Measurements from ENCODE around the gene SLC12A7.
"Not testable (repeated sequence)": the region's sequence is repeated elsewhere in the genome, so short reads cannot be mapped to it uniquely, and the experiment has no call there.

The SLC12A7 gene

GRCh38 chr5:1111727-1112289, at the start of gene SLC12A7:
TSS of gene SLC12A7 (minus strand) at chr5:1112063. CDS start at chr5:1111991, 72 bp downstream.
- DNase-seq (ENCODE audit: low read depth, low spot score) = no peak
- no peak within 1 kb of the TSS for H3K27ac ChIP-seq

- DNase-seq (ENCODE audit: low read depth, low spot score) = peak; percentile 73
- H3K27ac ChIP-seq = peak overlapping the region; percentile 58
Observed at GRCh38 chr5:1161108-1161832, 49.4 kb upstream of the SLC12A7 start.

- DNase-seq (ENCODE audit: low read depth, low spot score) = no peak
- no peak overlapping the region for H3K27ac ChIP-seq
Observed at GRCh38 chr5:1159774-1160406, 48.0 kb upstream of the SLC12A7 start.

- no peak for DNase-seq (ENCODE audit: low read depth, low spot score)
- H3K27ac ChIP-seq = no peak overlapping the region
Observed at GRCh38 chr5:1159341-1159675, 47.4 kb upstream of the SLC12A7 start.

- no peak for DNase-seq (ENCODE audit: low read depth, low spot score)
- no peak overlapping the region for H3K27ac ChIP-seq
Observed at GRCh38 chr5:1158647-1159340, 46.9 kb upstream of the SLC12A7 start.

GRCh38 chr5:1157461-1157986, 45.7 kb upstream of the SLC12A7 start:
- H3K27ac ChIP-seq; DNase-seq (ENCODE audit: low read depth, low spot score): not testable (repeated sequence)

- no peak overlapping the region for H3K27ac ChIP-seq
- DNase-seq (ENCODE audit: low read depth, low spot score) = no peak
Observed at GRCh38 chr5:1156754-1157460, 45.0 kb upstream of the SLC12A7 start.

GRCh38 chr5:1156033-1156753, 44.3 kb upstream of the SLC12A7 start:
- no peak overlapping the region for H3K27ac ChIP-seq
- no peak for DNase-seq (ENCODE audit: low read depth, low spot score)

GRCh38 chr5:1155191-1156032, 43.5 kb upstream of the SLC12A7 start:
- no peak overlapping the region for H3K27ac ChIP-seq
- no peak for DNase-seq (ENCODE audit: low read depth, low spot score)

- no peak for DNase-seq (ENCODE audit: low read depth, low spot score)
- no peak overlapping the region for H3K27ac ChIP-seq
Observed at GRCh38 chr5:1153428-1153827, 41.6 kb upstream of the SLC12A7 start.

GRCh38 chr5:1152771-1153282, 41.0 kb upstream of the SLC12A7 start:
- DNase-seq (ENCODE audit: low read depth, low spot score) = no peak
- H3K27ac ChIP-seq = no peak overlapping the region

- no peak overlapping the region for H3K27ac ChIP-seq
- no peak for DNase-seq (ENCODE audit: low read depth, low spot score)
Observed at GRCh38 chr5:1152156-1152555, 40.3 kb upstream of the SLC12A7 start.

GRCh38 chr5:1151316-1151715, 39.5 kb upstream of the SLC12A7 start:
- no peak overlapping the region for H3K27ac ChIP-seq
- DNase-seq (ENCODE audit: low read depth, low spot score) = no peak

GRCh38 chr5:1150866-1151265, 39.0 kb upstream of the SLC12A7 start:
- H3K27ac ChIP-seq = no peak overlapping the region
- no peak for DNase-seq (ENCODE audit: low read depth, low spot score)

- DNase-seq (ENCODE audit: low read depth, low spot score) = no peak
- H3K27ac ChIP-seq = no peak overlapping the region
Observed at GRCh38 chr5:1144638-1145396, 33.0 kb upstream of the SLC12A7 start.

GRCh38 chr5:1144089-1144488, 32.2 kb upstream of the SLC12A7 start:
- no peak for DNase-seq (ENCODE audit: low read depth, low spot score)
- H3K27ac ChIP-seq = no peak overlapping the region

- no peak overlapping the region for H3K27ac ChIP-seq
- DNase-seq (ENCODE audit: low read depth, low spot score) = no peak
Observed at GRCh38 chr5:1143670-1143951, 31.7 kb upstream of the SLC12A7 start.
